ENCODE data around the gene KCNK1. TPM values are rescaled to one million over a fixed set of nuclear protein-coding genes. Genes with fewer than 3 reads are reported as not detected.

Gene KCNK1
- total and polyA plus RNA-seq, 4 donors = 2.5 to 12.3 (median 4.5) TPM

- H3K27me3 ChIP-seq (ENCODE audit: control insufficient read depth in 4 of 4, insufficient read depth in 4 of 4, low read length in 3 of 4) = no peaks in the 10 kb centered on the region
- peaks cover 0 to 6% (median 2%) of the 10 kb centered on the region in 4 donors for H3K4me1 ChIP-seq (ENCODE audit: control insufficient read depth in 4 of 4, insufficient read depth in 4 of 4, low read length in 3 of 4)
- H3K9ac ChIP-seq (ENCODE audit: low read depth in 1 of 2, low read length in 2 of 2) = no peak overlapping the region
- H3K36me3 ChIP-seq (ENCODE audit: control insufficient read depth in 4 of 4, insufficient read depth in 3 of 4, low read depth in 1 of 4, low read length in 3 of 4) = no peaks in the 10 kb centered on the region
- no peak for DNase-seq (ENCODE audit: low spot score)
- peak in 1 of 2 donors; percentile 26 for TF ChIP-seq RXRA (IDR thresholded peaks at IDR 0.05)
- no peak for TF ChIP-seq YY1 (IDR thresholded peaks at IDR 0.05)
- no peak for TF ChIP-seq JUND (IDR thresholded peaks at IDR 0.05)
- peak; percentile 24 to 62 for TF ChIP-seq HNF4A (conservative IDR thresholded peaks at IDR 0.05)
- no peak for TF ChIP-seq NR2F2 (IDR thresholded peaks at IDR 0.05)
- TF ChIP-seq CTCF (IDR thresholded peaks at IDR 0.05; ENCODE audit: low read depth, low read length, missing input control) = no peak
- TF ChIP-seq ZBTB33 (IDR thresholded peaks at IDR 0.05) = no peak
- no peak for TF ChIP-seq ATF3 (IDR thresholded peaks at IDR 0.05)
- no peak for TF ChIP-seq REST (IDR thresholded peaks at IDR 0.05)
- no peak for TF ChIP-seq GABPA (IDR thresholded peaks at IDR 0.05 in 1 of 2, conservative IDR thresholded peaks at IDR 0.05 in 1 of 2)
- no peak for TF ChIP-seq HNF4G (IDR thresholded peaks at IDR 0.05)
- no peak for TF ChIP-seq MAX (IDR thresholded peaks at IDR 0.05)
- TF ChIP-seq RAD21 (IDR thresholded peaks at IDR 0.05) = peak in 1 of 2 donors; percentile 6
- no peak for TF ChIP-seq FOXA1 (IDR thresholded peaks at IDR 0.05)
- no peak for TF ChIP-seq TAF1 (conservative IDR thresholded peaks at IDR 0.05)
- TF ChIP-seq SP1 (IDR thresholded peaks at IDR 0.05) = no peak
- no peak for TF ChIP-seq FOXA2 (IDR thresholded peaks at IDR 0.05)
- no peak for TF ChIP-seq EGR1 (IDR thresholded peaks at IDR 0.05; ENCODE audit: low read depth in 2 of 2)
- no peak overlapping the region for H3K4me3 ChIP-seq (ENCODE audit: low read depth in 1 of 3, low read length in 3 of 3)
- H3K27ac ChIP-seq (ENCODE audit: low read depth in 1 of 2, low read length in 2 of 2) = no peak overlapping the region
- H3K9me3 ChIP-seq (ENCODE audit: control insufficient read depth in 4 of 4, low read length in 3 of 4) = no peaks in the 10 kb centered on the region
- WGBS = 80% methylated on average over 5 of the region's 5 CpGs
Observed at GRCh38 chr1:233654658-233655280, 40.9 kb downstream of the KCNK1 start.

Measured in liver (tissue), 9 donors.